NCI-H1417 treated with DMSO at 0.1 percent for 48 hours (cell line): ENCODE data around the gene AFG1L.
A peak's percentile ranks its signal among the peaks of the same experiment; 100 is the strongest.
"Not testable (repeated sequence)": the region's sequence is repeated elsewhere in the genome, so short reads cannot be mapped to it uniquely, and the experiment has no call there.

ENCODE experiments used
- DNase-seq: peaks from one replicate; lab custom pipeline; 2025; lab: John Stamatoyannopoulos, UW

Gene AFG1L

GRCh38 chr6:108556866-108557493, 262.1 kb downstream of the AFG1L start:
- DNase-seq = no peak

- peak; percentile 77 for DNase-seq
These were observed 262.9 kb downstream of the AFG1L start for GRCh38 chr6:108557494-108558371.

GRCh38 chr6:108558372-108559096, 263.7 kb downstream of the AFG1L start:
- DNase-seq = peak; percentile 78

- no peak for DNase-seq
These were observed 264.4 kb downstream of the AFG1L start for GRCh38 chr6:108559097-108559883.

- peak; percentile 42 for DNase-seq
These were observed 265.1 kb downstream of the AFG1L start for GRCh38 chr6:108559884-108560462.

- DNase-seq = peak; percentile 74
These were observed 265.8 kb downstream of the AFG1L start, which contains the start of gene FOXO3 for GRCh38 chr6:108560463-108561308. Gene FOXO3, plus strand, starts transcription at chr6:108560917. Its CDS starts 292 bp downstream, at chr6:108561209.

- not testable (repeated sequence) for DNase-seq
These were observed 266.4 kb downstream of the AFG1L start for GRCh38 chr6:108561309-108561647.

GRCh38 chr6:108561742-108562502, 267.1 kb downstream of the AFG1L start:
- no peak for DNase-seq

- peak; percentile 52 for DNase-seq
These were observed 267.7 kb downstream of the AFG1L start for GRCh38 chr6:108562503-108562993.

- no peak for DNase-seq
These were observed 268.4 kb downstream of the AFG1L start for GRCh38 chr6:108563292-108563691.

- no peak for DNase-seq
These were observed 269.3 kb downstream of the AFG1L start for GRCh38 chr6:108564178-108564577.

- DNase-seq = no peak
These were observed 270.4 kb downstream of the AFG1L start for GRCh38 chr6:108565091-108565766.

GRCh38 chr6:108565893-108566292, 271.0 kb downstream of the AFG1L start:
- DNase-seq = no peak

- DNase-seq = no peak
These were observed 271.6 kb downstream of the AFG1L start for GRCh38 chr6:108566406-108566805.

- DNase-seq = no peak
These were observed 273.2 kb downstream of the AFG1L start for GRCh38 chr6:108568101-108568500.

GRCh38 chr6:108568551-108569305, 273.9 kb downstream of the AFG1L start:
- DNase-seq = no peak

- DNase-seq = no peak
These were observed 275.7 kb downstream of the AFG1L start for GRCh38 chr6:108570517-108570916.

GRCh38 chr6:108574457-108575141, 279.7 kb downstream of the AFG1L start:
- no peak for DNase-seq
